ENCODE measurements around the gene CENPE. TPM values are rescaled to one million over a fixed set of nuclear protein-coding genes. Genes with fewer than 3 reads are reported as not detected.

The CENPE gene
- total and polyA plus RNA-seq, 8 donors: 2.5 to 34.4 (median 12.0) TPM

DNA sequence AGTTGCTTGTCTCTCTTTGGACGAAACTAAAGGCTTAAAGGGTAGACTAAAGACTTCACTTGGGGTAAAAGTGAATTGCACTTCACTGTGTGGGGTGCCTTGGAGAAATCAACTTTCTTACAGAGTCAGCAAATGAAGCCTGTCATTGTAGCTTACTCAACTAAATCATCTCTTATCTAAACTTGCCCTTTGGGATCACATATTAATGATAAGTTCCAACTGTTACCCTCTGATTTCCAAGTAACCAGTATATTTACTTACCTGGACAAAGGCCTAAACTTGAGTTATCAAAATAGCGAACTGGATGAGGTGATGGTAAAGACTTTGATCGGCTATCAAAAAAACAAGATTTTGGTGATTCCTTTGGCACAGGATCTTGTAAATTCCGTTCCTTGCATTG lies 89.6 kb downstream of the CENPE start:
- no peak for ATAC-seq
- no peaks in the 10 kb centered on the region for H3K9me3 ChIP-seq
- H3K27ac ChIP-seq: no peak overlapping the region
- H3K27me3 ChIP-seq: no peaks in the 10 kb centered on the region
- TF ChIP-seq, protein P1, sequence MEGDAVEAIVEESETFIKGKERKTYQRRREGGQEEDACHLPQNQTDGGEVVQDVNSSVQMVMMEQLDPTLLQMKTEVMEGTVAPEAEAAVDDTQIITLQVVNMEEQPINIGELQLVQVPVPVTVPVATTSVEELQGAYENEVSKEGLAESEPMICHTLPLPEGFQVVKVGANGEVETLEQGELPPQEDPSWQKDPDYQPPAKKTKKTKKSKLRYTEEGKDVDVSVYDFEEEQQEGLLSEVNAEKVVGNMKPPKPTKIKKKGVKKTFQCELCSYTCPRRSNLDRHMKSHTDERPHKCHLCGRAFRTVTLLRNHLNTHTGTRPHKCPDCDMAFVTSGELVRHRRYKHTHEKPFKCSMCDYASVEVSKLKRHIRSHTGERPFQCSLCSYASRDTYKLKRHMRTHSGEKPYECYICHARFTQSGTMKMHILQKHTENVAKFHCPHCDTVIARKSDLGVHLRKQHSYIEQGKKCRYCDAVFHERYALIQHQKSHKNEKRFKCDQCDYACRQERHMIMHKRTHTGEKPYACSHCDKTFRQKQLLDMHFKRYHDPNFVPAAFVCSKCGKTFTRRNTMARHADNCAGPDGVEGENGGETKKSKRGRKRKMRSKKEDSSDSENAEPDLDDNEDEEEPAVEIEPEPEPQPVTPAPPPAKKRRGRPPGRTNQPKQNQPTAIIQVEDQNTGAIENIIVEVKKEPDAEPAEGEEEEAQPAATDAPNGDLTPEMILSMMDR (IDR thresholded peaks at IDR 0.05): no peak
- intact Hi-C loops (cut with DNase I): no loop called here
- H3K4me1 ChIP-seq: no peaks in the 10 kb centered on the region
- no peaks in the 10 kb centered on the region for H3K36me3 ChIP-seq
- no peak overlapping the region for H3K4me3 ChIP-seq
- no peak for DNase-seq

DNA sequence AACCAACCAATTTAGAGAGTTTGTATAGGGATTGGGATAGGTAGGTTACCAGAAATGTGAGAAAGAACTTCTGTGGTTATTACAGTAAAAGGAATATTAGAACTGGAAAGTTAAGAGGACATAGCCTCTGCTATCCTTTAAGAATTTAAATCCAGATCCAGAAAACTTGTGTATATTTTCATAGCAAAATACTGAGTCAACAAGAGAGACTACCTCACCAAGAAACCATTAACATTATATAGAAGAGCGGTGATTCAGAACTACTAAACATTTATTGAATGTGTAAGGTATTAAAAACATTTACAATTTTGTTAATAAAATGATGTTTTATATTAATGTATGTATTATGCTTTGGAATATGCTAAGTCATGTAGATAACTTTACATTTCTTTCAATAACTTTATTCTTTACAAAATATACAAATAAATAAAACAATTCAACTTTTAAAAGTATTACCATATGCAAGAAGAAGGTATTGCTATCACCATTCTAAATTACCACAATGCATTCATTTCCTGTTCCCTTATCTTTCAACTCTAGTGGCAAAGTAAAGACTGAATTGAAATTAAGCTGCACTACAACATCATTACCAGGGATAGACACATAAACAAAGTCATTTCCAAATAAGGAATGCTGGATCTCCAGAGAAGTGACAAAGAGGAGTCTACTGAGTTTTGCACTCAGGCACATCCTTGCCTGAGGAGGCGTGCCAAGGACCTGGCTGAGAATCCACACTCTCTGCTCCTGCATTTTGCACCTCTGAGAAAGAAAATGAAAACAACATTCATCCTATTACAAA lies 92.4 kb downstream of the CENPE start:
- H3K4me1 ChIP-seq: no peaks in the 10 kb centered on the region
- no peak overlapping the region for H3K4me3 ChIP-seq
- DNase-seq (no peak), ATAC-seq (no peak)
- H3K27me3 ChIP-seq: no peaks in the 10 kb centered on the region
- TF ChIP-seq, protein P1 (IDR thresholded peaks at IDR 0.05): no peak
- no peak overlapping the region for H3K27ac ChIP-seq
- no peaks in the 10 kb centered on the region for H3K36me3 ChIP-seq
- intact Hi-C loops (cut with DNase I): no loop called here
- no peaks in the 10 kb centered on the region for H3K9me3 ChIP-seq

DNA sequence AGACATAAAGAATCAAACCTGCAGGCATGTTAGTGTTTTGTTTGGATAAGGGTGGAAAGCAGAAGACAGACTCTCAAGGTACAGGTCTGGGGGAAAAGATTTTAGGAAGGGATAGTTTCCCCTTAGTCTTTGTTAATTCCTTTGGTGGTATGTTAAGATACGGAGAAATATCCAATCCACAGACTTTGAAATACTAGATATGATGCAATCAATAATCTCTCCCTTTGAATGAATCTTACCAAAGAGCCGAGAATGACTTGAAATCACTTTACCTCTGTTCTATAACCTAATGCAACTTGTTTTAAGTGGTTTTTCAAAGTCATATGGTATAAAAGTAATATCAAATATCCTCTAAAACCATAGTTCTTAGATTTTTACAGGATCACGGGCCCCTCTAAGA lies 93.3 kb downstream of the CENPE start:
- no peak for DNase-seq
- intact Hi-C loops (cut with DNase I): no loop called here
- TF ChIP-seq, protein P1 (IDR thresholded peaks at IDR 0.05): no peak
- Histone ChIP-seq H3K9me3 (no peaks in the 10 kb centered on the region), H3K4me3 (no peak overlapping the region), H3K27me3 (no peaks in the 10 kb centered on the region), H3K4me1 (peaks cover 0 to 2% of the 10 kb centered on the region in 2 donors), H3K27ac (no peak overlapping the region), H3K36me3 (no peaks in the 10 kb centered on the region)
- ATAC-seq: no peak

DNA sequence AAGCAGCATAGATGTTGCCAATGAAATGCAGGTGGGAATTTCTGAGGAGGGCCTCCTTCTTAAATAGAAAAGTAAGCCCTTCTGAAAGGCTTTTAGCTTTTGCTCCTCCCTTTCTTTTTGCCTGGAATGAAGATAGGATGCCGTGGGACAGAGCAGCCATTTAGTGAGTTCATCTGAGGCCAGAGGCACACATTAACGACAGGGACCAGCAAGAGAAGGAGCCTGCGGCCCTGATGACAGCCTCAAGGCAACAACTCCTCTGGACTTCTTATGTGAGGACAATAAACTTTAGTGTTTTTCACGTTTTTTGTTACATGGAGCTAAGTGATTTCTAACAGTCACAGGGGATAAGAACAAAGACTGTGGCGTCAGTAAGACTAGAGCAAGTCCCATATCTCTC lies 97.5 kb downstream of the CENPE start:
- intact Hi-C loops (cut with DNase I): no loop called here
- no peaks in the 10 kb centered on the region for H3K36me3 ChIP-seq
- ATAC-seq (no peak), DNase-seq (no peak)
- H3K27me3 ChIP-seq: no peaks in the 10 kb centered on the region
- no peak overlapping the region for H3K27ac ChIP-seq
- no peak overlapping the region for H3K4me3 ChIP-seq
- TF ChIP-seq, protein P1 (IDR thresholded peaks at IDR 0.05): no peak
- peaks cover 0 to 11% of the 10 kb centered on the region in 2 donors for H3K4me1 ChIP-seq
- H3K9me3 ChIP-seq: no peaks in the 10 kb centered on the region

DNA sequence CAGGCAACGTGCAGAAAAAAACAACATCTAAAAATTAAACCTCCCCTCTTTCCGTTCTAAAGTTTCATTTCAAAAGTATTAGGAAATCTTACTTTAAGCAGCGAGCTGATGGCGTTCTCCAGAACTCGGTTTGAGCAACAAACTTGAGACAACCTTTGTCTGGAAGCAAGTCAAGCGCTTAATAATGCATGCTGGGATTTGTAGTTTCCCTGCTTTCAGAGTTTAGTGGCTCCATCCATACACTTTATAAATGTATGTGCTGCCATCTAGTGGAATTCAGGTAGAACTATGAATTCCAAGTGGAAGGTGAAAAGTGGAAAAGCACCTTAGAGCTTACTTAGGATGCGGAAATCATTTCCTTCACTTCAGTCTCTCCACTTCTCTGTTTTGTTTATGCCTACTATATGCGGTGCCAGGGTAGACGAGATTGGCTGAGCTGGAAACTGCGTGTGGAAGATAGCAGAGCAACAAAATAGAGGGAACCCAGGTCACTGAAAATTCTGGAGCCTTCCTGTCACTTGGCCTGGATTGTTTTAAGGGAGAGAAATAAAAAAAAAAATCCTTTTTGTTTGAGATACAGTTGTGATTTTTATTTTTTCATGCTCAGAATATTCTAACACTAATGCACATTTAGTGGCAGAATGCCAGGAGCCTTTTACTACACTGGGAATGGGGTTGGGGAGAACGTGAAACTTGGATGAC lies 98.3 kb downstream of the CENPE start, which contains the start of gene BDH2:
Gene BDH2 (minus strand): TSS at position 144 of the 702 bp plus-strand sequence. CDS start 3,580 bp downstream, outside the sequence.
- Histone ChIP-seq H3K4me3 (peak within 1 kb of the TSS; percentile 25 to 46), H3K27me3 (no peaks in the 10 kb centered on the region), H3K36me3 (no peaks in the 10 kb centered on the region), H3K27ac (peak within 1 kb of the TSS; percentile 56 to 81), H3K9me3 (no peaks in the 10 kb centered on the region), H3K4me1 (peaks cover 0 to 11% of the 10 kb centered on the region in 2 donors)
- TF ChIP-seq, protein P1 (IDR thresholded peaks at IDR 0.05): peak; percentile 72 to 85
- intact Hi-C loops (cut with DNase I): no loop called here
- DNase-seq: peak in 3 of 4 donors; percentile 45 to 94 (median 86)
- peak; percentile 99 for ATAC-seq
